B cell (primary cell): ENCODE measurements around the gene KCNQ5. TPM values are rescaled to one million over a fixed set of nuclear protein-coding genes. Genes with fewer than 3 reads are reported as not detected.

Experiments used
- ATAC-seq: fragments of 200-7000 bp; cut with Tn5 transposase; one replicate; pipeline ENCODE4 v1.10.0; 2021; ENCODE audit warnings: low read depth, mild to moderate bottlenecking, moderate number of reproducible peaks, moderate library complexity
- CTCF ChIA-PET: fragments of 350-600 bp; sonication (Branson Sonifier 250); formaldehyde crosslinking; loops from one replicate; lab custom pipeline; 2021; ENCODE audit warnings: antibody characterized with exemption, inconsistent platforms; lab: Charles Lee
- POLR2A ChIA-PET: fragments of 350-600 bp; sonication (Branson Sonifier 250); formaldehyde crosslinking; loops from one replicate; lab custom pipeline; 2021; ENCODE audit warnings: antibody characterized with exemption; lab: Charles Lee
- DNase-seq: peaks from one replicate; pipeline ENCODE4 v3.0.0; 2013
- H2AFZ ChIP-seq: 2 replicates; pipeline ENCODE4 v1.6.1; 2012; ENCODE audit warnings: mild to moderate bottlenecking, low read depth, low read length; ENCODE audit not compliant: insufficient read depth, poor library complexity, severe bottlenecking
- H3K27ac ChIP-seq, 2 donors: 1 replicate in 1 of 2; 2 replicates in 1 of 2; pipeline ENCODE4 v1.5.1; 2012 to 2013; ENCODE audit warnings: low read length in 2 of 2, mild to moderate bottlenecking in 2 of 2, moderate library complexity in 1 of 2
- H3K27me3 ChIP-seq, 4 experiments: fragments of 200-600 bp in 1 of 4; sonication (generic) in 1 of 4; replicated peaks in 1 of 4; 1 replicate in 2 of 4; 2 replicates in 2 of 4; pipeline versions ENCODE4 v1.6.1 to v1.7.0; 2013 to 2016; ENCODE audit warnings: low read length in 3 of 4, mild to moderate bottlenecking in 2 of 4, mixed read lengths in 1 of 4, moderate library complexity in 1 of 4; ENCODE audit not compliant: insufficient read depth in 4 of 4, control insufficient read depth in 3 of 4; ENCODE audit errors: control extremely low read depth in 1 of 4
- H3K36me3 ChIP-seq, 2 experiments: replicated peaks in 1 of 2; 1 replicate in 1 of 2; 2 replicates in 1 of 2; pipeline versions ENCODE4 v1.6.1 to v1.7.1; 2013; ENCODE audit warnings: low read length in 1 of 2; ENCODE audit not compliant: insufficient read depth in 2 of 2, control insufficient read depth in 1 of 2; ENCODE audit errors: control extremely low read depth in 1 of 2, extremely low read depth in 1 of 2
- H3K4me1 ChIP-seq, 2 donors: fragments of 200-600 bp in 1 of 2; sonication (generic) in 1 of 2; 1 replicate in 1 of 2; 2 replicates in 1 of 2; pipeline versions ENCODE4 v1.5.1 to v1.6.1; 2013 to 2017; ENCODE audit warnings: low read length in 2 of 2; ENCODE audit not compliant: control insufficient read depth in 2 of 2, insufficient read depth in 2 of 2
- H3K4me2 ChIP-seq: replicated peaks from 2 replicates; pipeline ENCODE3; 2012; ENCODE audit warnings: mild to moderate bottlenecking, low read depth, low read length; ENCODE audit not compliant: poor library complexity, severe bottlenecking
- H3K4me3 ChIP-seq, 5 experiments: fragments of 200-600 bp in 1 of 5; sonication (generic) in 1 of 5; 1 replicate in 3 of 5; 2 replicates in 2 of 5; pipeline versions ENCODE4 v1.5.1 to v1.7.0; 2011 to 2016; ENCODE audit warnings: low read length in 4 of 5, mild to moderate bottlenecking in 4 of 5, low read depth in 2 of 5, control low read depth in 1 of 5, moderate library complexity in 1 of 5; ENCODE audit not compliant: insufficient read depth in 1 of 5; ENCODE audit errors: control extremely low read depth in 1 of 5, extremely low read depth in 1 of 5
- H3K79me2 ChIP-seq: fragments of 200-600 bp; sonication (generic); one replicate; pipeline ENCODE4 v1.6.0; 2016; ENCODE audit warnings: low read length; ENCODE audit not compliant: control insufficient read depth, insufficient read depth
- H3K9ac ChIP-seq: fragments of 200-600 bp; sonication (generic); 2 replicates; pipeline ENCODE4 v1.6.1; 2017; ENCODE audit warnings: mild to moderate bottlenecking, low read length, moderate library complexity
- H3K9me3 ChIP-seq, 3 donors: one replicate each; pipeline versions ENCODE4 v1.6.1 to v1.7.1; 2013; ENCODE audit warnings: low read length in 2 of 3; ENCODE audit not compliant: control insufficient read depth in 2 of 3, insufficient read depth in 1 of 3; ENCODE audit errors: control extremely low read depth in 1 of 3
- H4K20me1 ChIP-seq: 2 replicates; pipeline ENCODE4 v1.6.0; 2012; ENCODE audit warnings: mild to moderate bottlenecking, low read length; ENCODE audit not compliant: insufficient read depth, control insufficient read depth, poor library complexity, severe bottlenecking
- H3K27ac Mint-ChIP-seq: one replicate; pipeline ENCODE4 v1.8.0; 2021; ENCODE audit warnings: mixed read lengths
- H3K27me3 Mint-ChIP-seq: one replicate; pipeline ENCODE4 v1.8.0; 2021; ENCODE audit warnings: mixed read lengths
- H3K4me1 Mint-ChIP-seq: one replicate; pipeline ENCODE4 v1.8.0; 2021; ENCODE audit warnings: mixed read lengths
- H3K4me3 Mint-ChIP-seq: one replicate; pipeline ENCODE4 v1.8.0; 2021; ENCODE audit warnings: mixed read lengths
- H3K9me3 Mint-ChIP-seq: one replicate; pipeline ENCODE4 v1.8.0; 2022; ENCODE audit warnings: mixed read lengths; ENCODE audit not compliant: insufficient read depth
- CTCF ChIP-seq: fragments of 200-600 bp; IDR thresholded peaks from one replicate; pipeline ENCODE4 v1.8.0; 2022; ENCODE audit warnings: antibody characterized with exemption, mild to moderate bottlenecking
- EZH2 ChIP-seq: IDR thresholded peaks from 2 replicates; pipeline ENCODE4 v1.6.1; 2012; ENCODE audit warnings: borderline replicate concordance, low read depth, mild to moderate bottlenecking, moderate library complexity, low read length; ENCODE audit not compliant: insufficient read depth, poor library complexity, severe bottlenecking
- WGBS: methylation state at CpG from one replicate; pipeline ENCODE4 v1.1.5; 2013; ENCODE audit warnings: missing lambda C conversion rate; ENCODE audit not compliant: insufficient coverage; 5-methylcytosine and 5-hydroxymethylcytosine counted together
- intact Hi-C: fragments of 100-400 bp; cut with micrococcal nuclease; formaldehyde crosslinking; loops from one replicate; pipeline ENCODE4 v1.10.0; 2022
- polyA plus RNA-seq: library from polyadenylated mRNA; depleted of rRNA; stranded (reverse); fragments of >200 nt; gene quantifications from 2 replicates; pipeline ENCODE4 v1.2.3, GENCODE V29; 2012
- total RNA-seq, 2 donors: library from RNA; stranded (reverse); fragments of 120-200 nt in 1 of 2; gene quantifications; 1 replicate in 1 of 2; 2 replicates in 1 of 2; pipeline versions ENCODE4 v1.2.3 to v1.2.4, GENCODE V29; 2013 to 2022

The KCNQ5 gene
- total and polyA plus RNA-seq, 2 donors (not counting 1 experiment from before 2014, with no cell fraction given) = 2.3 to 9.4 TPM

GRCh38 chr6:72674842-72675241 lies 53.0 kb downstream of the KCNQ5 start:
- H3K9ac ChIP-seq = no peak overlapping the region
- ChIA-PET POLR2A (no interaction called here), CTCF (no interaction called here)
- no peak for TF ChIP-seq EZH2
- TF ChIP-seq CTCF = no peak
- WGBS = no CpG with 5 or more reads among the region's 1 CpG
- no peaks in the 10 kb centered on the region for H3K27me3 ChIP-seq
- H2AFZ ChIP-seq = no peak overlapping the region
- H3K9me3 ChIP-seq = no peaks in the 10 kb centered on the region
- H4K20me1 ChIP-seq = no peaks in the 10 kb centered on the region
- Mint-ChIP-seq H3K27ac (no peak overlapping the region), H3K27me3 (no peaks in the 10 kb centered on the region), H3K9me3 (no peaks in the 10 kb centered on the region), H3K4me1 (peaks cover 1% of the 10 kb centered on the region), H3K4me3 (no peak overlapping the region)
- H3K79me2 ChIP-seq = peaks cover 24% of the 10 kb centered on the region
- no peak overlapping the region for H3K4me3 ChIP-seq
- ATAC-seq = no peak
- H3K36me3 ChIP-seq = peaks cover 0 to 2% of the 10 kb centered on the region in 2 experiments
- intact Hi-C loops = no loop called here
- H3K4me2 ChIP-seq = no peak overlapping the region
- no peak for DNase-seq
- no peak overlapping the region for H3K27ac ChIP-seq
- H3K4me1 ChIP-seq = no peaks in the 10 kb centered on the region

- Histone ChIP-seq H2AFZ (no peak overlapping the region), H3K27me3 (no peaks in the 10 kb centered on the region), H4K20me1 (no peaks in the 10 kb centered on the region), H3K9ac (no peak overlapping the region), H3K4me3 (no peak overlapping the region), H3K27ac (no peak overlapping the region), H3K4me2 (no peak overlapping the region), H3K4me1 (no peaks in the 10 kb centered on the region), H3K79me2 (peaks cover 22% of the 10 kb centered on the region), H3K36me3 (peaks cover 0 to 2% of the 10 kb centered on the region in 2 experiments), H3K9me3 (no peaks in the 10 kb centered on the region)
- ATAC-seq (no peak), DNase-seq (no peak)
- Mint-ChIP-seq H3K4me1 (no peaks in the 10 kb centered on the region), H3K27ac (no peak overlapping the region), H3K9me3 (no peaks in the 10 kb centered on the region), H3K4me3 (no peak overlapping the region), H3K27me3 (no peaks in the 10 kb centered on the region)
- POLR2A ChIA-PET = no interaction called here
- 100% methylated on average over 1 of the region's 1 CpG for WGBS
- intact Hi-C loops = no loop called here
- CTCF ChIA-PET = no interaction called here
- TF ChIP-seq CTCF (no peak), EZH2 (no peak)
Observed at GRCh38 chr6:72675396-72675795, 53.5 kb downstream of the KCNQ5 start.
